ENCODE results near the gene S100A7A.

The S100A7A gene

GRCh38 chr1:153395136-153395685 is 21.1 kb upstream of the S100A7A start:
- no peak overlapping the region for H3K4me3 ChIP-seq (ENCODE audit: low read depth, low read length)
- H3K4me1 ChIP-seq (ENCODE audit: control insufficient read depth, insufficient read depth, low read length, unreplicated experiment) = no peaks in the 10 kb centered on the region
- peaks cover 80% of the 10 kb centered on the region for H3K27me3 ChIP-seq (ENCODE audit: insufficient read depth, low read length)
- H3K36me3 ChIP-seq (ENCODE audit: insufficient read depth, low read length) = no peaks in the 10 kb centered on the region
- H2AFZ ChIP-seq (ENCODE audit: low read length, unreplicated experiment) = no peak overlapping the region
- H3K79me2 ChIP-seq (ENCODE audit: control insufficient read depth, insufficient read depth, low read length, unreplicated experiment) = no peaks in the 10 kb centered on the region
- no peak overlapping the region for H3K27ac ChIP-seq (ENCODE audit: low read depth, low read length)

- H3K27me3 ChIP-seq (ENCODE audit: insufficient read depth, low read length) = peaks cover 80% of the 10 kb centered on the region
- H3K27ac ChIP-seq (ENCODE audit: low read depth, low read length) = no peak overlapping the region
- no peaks in the 10 kb centered on the region for H3K4me1 ChIP-seq (ENCODE audit: control insufficient read depth, insufficient read depth, low read length, unreplicated experiment)
- no peaks in the 10 kb centered on the region for H3K36me3 ChIP-seq (ENCODE audit: insufficient read depth, low read length)
- no peak overlapping the region for H3K4me3 ChIP-seq (ENCODE audit: low read depth, low read length)
- no peaks in the 10 kb centered on the region for H3K79me2 ChIP-seq (ENCODE audit: control insufficient read depth, insufficient read depth, low read length, unreplicated experiment)
- H2AFZ ChIP-seq (ENCODE audit: low read length, unreplicated experiment) = no peak overlapping the region
Measured at GRCh38 chr1:153395776-153396175, 20.5 kb upstream of the S100A7A start.

GRCh38 chr1:153396461-153396860 is 19.9 kb upstream of the S100A7A start:
- Histone ChIP-seq H3K36me3 (ENCODE audit: insufficient read depth, low read length) (no peaks in the 10 kb centered on the region), H3K79me2 (ENCODE audit: control insufficient read depth, insufficient read depth, low read length, unreplicated experiment) (no peaks in the 10 kb centered on the region), H3K4me3 (ENCODE audit: low read depth, low read length) (no peak overlapping the region), H3K27me3 (ENCODE audit: insufficient read depth, low read length) (peaks cover 81% of the 10 kb centered on the region), H2AFZ (ENCODE audit: low read length, unreplicated experiment) (no peak overlapping the region), H3K4me1 (ENCODE audit: control insufficient read depth, insufficient read depth, low read length, unreplicated experiment) (no peaks in the 10 kb centered on the region), H3K27ac (ENCODE audit: low read depth, low read length) (no peak overlapping the region)

- Histone ChIP-seq H2AFZ (ENCODE audit: low read length, unreplicated experiment) (no peak overlapping the region), H3K4me1 (ENCODE audit: control insufficient read depth, insufficient read depth, low read length, unreplicated experiment) (no peaks in the 10 kb centered on the region), H3K4me3 (ENCODE audit: low read depth, low read length) (no peak overlapping the region), H3K27me3 (ENCODE audit: insufficient read depth, low read length) (peaks cover 82% of the 10 kb centered on the region), H3K27ac (ENCODE audit: low read depth, low read length) (no peak overlapping the region), H3K79me2 (ENCODE audit: control insufficient read depth, insufficient read depth, low read length, unreplicated experiment) (no peaks in the 10 kb centered on the region), H3K36me3 (ENCODE audit: insufficient read depth, low read length) (no peaks in the 10 kb centered on the region)
Measured at GRCh38 chr1:153397051-153397923, 19.0 kb upstream of the S100A7A start.

GRCh38 chr1:153397924-153398651 is 18.2 kb upstream of the S100A7A start:
- Histone ChIP-seq H3K27ac (ENCODE audit: low read depth, low read length) (no peak overlapping the region), H3K4me3 (ENCODE audit: low read depth, low read length) (no peak overlapping the region), H3K4me1 (ENCODE audit: control insufficient read depth, insufficient read depth, low read length, unreplicated experiment) (no peaks in the 10 kb centered on the region), H2AFZ (ENCODE audit: low read length, unreplicated experiment) (no peak overlapping the region), H3K79me2 (ENCODE audit: control insufficient read depth, insufficient read depth, low read length, unreplicated experiment) (no peaks in the 10 kb centered on the region), H3K27me3 (ENCODE audit: insufficient read depth, low read length) (peaks cover 79% of the 10 kb centered on the region), H3K36me3 (ENCODE audit: insufficient read depth, low read length) (no peaks in the 10 kb centered on the region)

- Histone ChIP-seq H3K36me3 (ENCODE audit: insufficient read depth, low read length) (no peaks in the 10 kb centered on the region), H3K4me1 (ENCODE audit: control insufficient read depth, insufficient read depth, low read length, unreplicated experiment) (no peaks in the 10 kb centered on the region), H3K27me3 (ENCODE audit: insufficient read depth, low read length) (peaks cover 84% of the 10 kb centered on the region), H3K4me3 (ENCODE audit: low read depth, low read length) (no peak overlapping the region), H2AFZ (ENCODE audit: low read length, unreplicated experiment) (no peak overlapping the region), H3K27ac (ENCODE audit: low read depth, low read length) (no peak overlapping the region), H3K79me2 (ENCODE audit: control insufficient read depth, insufficient read depth, low read length, unreplicated experiment) (no peaks in the 10 kb centered on the region)
Measured at GRCh38 chr1:153399401-153400055, 16.8 kb upstream of the S100A7A start.

GRCh38 chr1:153400244-153400643 is 16.1 kb upstream of the S100A7A start:
- Histone ChIP-seq H3K36me3 (ENCODE audit: insufficient read depth, low read length) (no peaks in the 10 kb centered on the region), H2AFZ (ENCODE audit: low read length, unreplicated experiment) (no peak overlapping the region), H3K79me2 (ENCODE audit: control insufficient read depth, insufficient read depth, low read length, unreplicated experiment) (no peaks in the 10 kb centered on the region), H3K27me3 (ENCODE audit: insufficient read depth, low read length) (peaks cover 79% of the 10 kb centered on the region), H3K4me3 (ENCODE audit: low read depth, low read length) (no peak overlapping the region), H3K27ac (ENCODE audit: low read depth, low read length) (no peak overlapping the region), H3K4me1 (ENCODE audit: control insufficient read depth, insufficient read depth, low read length, unreplicated experiment) (no peaks in the 10 kb centered on the region)

GRCh38 chr1:153401461-153401860 is 14.9 kb upstream of the S100A7A start:
- Histone ChIP-seq H3K4me3 (ENCODE audit: low read depth, low read length) (no peak overlapping the region), H3K4me1 (ENCODE audit: control insufficient read depth, insufficient read depth, low read length, unreplicated experiment) (no peaks in the 10 kb centered on the region), H3K79me2 (ENCODE audit: control insufficient read depth, insufficient read depth, low read length, unreplicated experiment) (no peaks in the 10 kb centered on the region), H3K27ac (ENCODE audit: low read depth, low read length) (no peak overlapping the region), H2AFZ (ENCODE audit: low read length, unreplicated experiment) (no peak overlapping the region), H3K27me3 (ENCODE audit: insufficient read depth, low read length) (peaks cover 69% of the 10 kb centered on the region), H3K36me3 (ENCODE audit: insufficient read depth, low read length) (no peaks in the 10 kb centered on the region)

- no peak overlapping the region for H3K4me3 ChIP-seq (ENCODE audit: low read depth, low read length)
- no peaks in the 10 kb centered on the region for H3K79me2 ChIP-seq (ENCODE audit: control insufficient read depth, insufficient read depth, low read length, unreplicated experiment)
- H3K27ac ChIP-seq (ENCODE audit: low read depth, low read length) = no peak overlapping the region
- H3K27me3 ChIP-seq (ENCODE audit: insufficient read depth, low read length) = peaks cover 64% of the 10 kb centered on the region
- no peaks in the 10 kb centered on the region for H3K4me1 ChIP-seq (ENCODE audit: control insufficient read depth, insufficient read depth, low read length, unreplicated experiment)
- no peak overlapping the region for H2AFZ ChIP-seq (ENCODE audit: low read length, unreplicated experiment)
- H3K36me3 ChIP-seq (ENCODE audit: insufficient read depth, low read length) = no peaks in the 10 kb centered on the region
Measured at GRCh38 chr1:153402226-153402625, 14.1 kb upstream of the S100A7A start.

- no peak overlapping the region for H3K27ac ChIP-seq (ENCODE audit: low read depth, low read length)
- H3K36me3 ChIP-seq (ENCODE audit: insufficient read depth, low read length) = no peaks in the 10 kb centered on the region
- H3K79me2 ChIP-seq (ENCODE audit: control insufficient read depth, insufficient read depth, low read length, unreplicated experiment) = no peaks in the 10 kb centered on the region
- no peak overlapping the region for H2AFZ ChIP-seq (ENCODE audit: low read length, unreplicated experiment)
- peaks cover 50% of the 10 kb centered on the region for H3K27me3 ChIP-seq (ENCODE audit: insufficient read depth, low read length)
- no peak overlapping the region for H3K4me3 ChIP-seq (ENCODE audit: low read depth, low read length)
- H3K4me1 ChIP-seq (ENCODE audit: control insufficient read depth, insufficient read depth, low read length, unreplicated experiment) = no peaks in the 10 kb centered on the region
Measured at GRCh38 chr1:153403421-153404085, 12.8 kb upstream of the S100A7A start.

All from ACC112 (cell line).